H1 (cell line): ENCODE results near the gene RAI14.

ENCODE experiments used
- EP300 ChIP-seq, 2 experiments: IDR thresholded peaks; 1 replicate in 1 of 2; 2 replicates in 1 of 2; pipeline ENCODE4 v1.6.1; 2011 to 2012; ENCODE audit warnings: low read depth in 2 of 2, low read length in 2 of 2, mild to moderate bottlenecking in 2 of 2, borderline replicate concordance in 1 of 2, inconsistent platforms in 1 of 2, moderate library complexity in 1 of 2
- HDAC2 ChIP-seq, 2 experiments: fragments of 300-600 bp in 1 of 2; sonication (generic) in 1 of 2; IDR thresholded peaks; 2 replicates each; pipeline ENCODE4 v1.6.1; 2011 to 2012; ENCODE audit warnings: low read depth in 2 of 2, low read length in 2 of 2, mild to moderate bottlenecking in 2 of 2, moderate library complexity in 2 of 2, borderline replicate concordance in 1 of 2, inconsistent platforms in 1 of 2
- RAD21 ChIP-seq, 2 experiments: IDR thresholded peaks in 1 of 2; conservative IDR thresholded peaks in 1 of 2; 2 replicates each; pipeline ENCODE4 v1.6.1; 2011; ENCODE audit warnings: low read depth in 2 of 2, low read length in 2 of 2, improper control_type of control experiment in 1 of 2, inconsistent platforms in 1 of 2, mild to moderate bottlenecking in 1 of 2, moderate library complexity in 1 of 2
- SRF ChIP-seq: IDR thresholded peaks from 2 replicates; pipeline ENCODE4 v1.6.1; 2011; ENCODE audit warnings: mild to moderate bottlenecking, low read depth, low read length, moderate library complexity

- no peak for TF ChIP-seq EP300 (IDR thresholded peaks at IDR 0.05; ENCODE audit: borderline replicate concordance in 1 of 2, low read depth in 2 of 2, low read length in 2 of 2)
- TF ChIP-seq RAD21 (IDR thresholded peaks at IDR 0.05 in 1 of 2, conservative IDR thresholded peaks at IDR 0.05 in 1 of 2; ENCODE audit: low read depth in 2 of 2, low read length in 2 of 2) = no peak
- TF ChIP-seq SRF = no peak
- TF ChIP-seq HDAC2 (IDR thresholded peaks at IDR 0.05; ENCODE audit: borderline replicate concordance in 1 of 2, low read depth in 2 of 2, low read length in 2 of 2) = no peak
These were observed 16.1 kb upstream of the RAI14 start for GRCh38 chr5:34639852-34640626.
